ENCODE data around the gene EPB41. TPM values are rescaled to one million over a fixed set of nuclear protein-coding genes. Genes with fewer than 3 reads are reported as not detected.

EPB41 gene
- total and polyA plus RNA-seq, 9 of the 15 experiments (the other 6 are each of a cell fraction or from before 2014, with no cell fraction given) = 3.7 to 213 (median 141) TPM

DNA sequence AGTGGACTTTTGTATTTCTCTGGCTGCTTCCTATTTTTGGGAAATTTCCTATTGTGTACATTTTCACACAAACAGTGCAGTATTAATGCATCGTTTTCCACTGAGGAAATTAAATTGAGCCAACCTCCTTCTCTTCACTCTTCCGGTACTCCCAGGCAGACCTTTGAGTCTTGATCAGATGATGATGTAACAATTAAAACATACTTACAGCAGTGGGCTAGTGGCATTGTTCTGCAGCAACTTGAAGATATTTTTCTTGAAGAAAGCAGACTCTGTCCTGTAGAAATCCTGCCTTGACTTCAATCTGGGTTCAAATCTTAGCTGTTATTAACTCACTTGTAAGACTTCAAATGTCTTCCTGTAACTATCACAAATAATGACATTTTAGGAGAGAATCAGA, 228.3 kb downstream of the EPB41 start:
- ATAC-seq (no peak), FAIRE-seq (no peak), DNase-seq (ENCODE audit: extremely low read depth in 1 of 4, low spot score in 3 of 4) (no peak)
- H3K79me2 ChIP-seq (ENCODE audit: control insufficient read depth, insufficient read depth, low read length) = no peaks in the 10 kb centered on the region
- in situ Hi-C loops (cut with MboI) (no loop called here), intact Hi-C loops (cut with micrococcal nuclease) (no loop called here)
- H3K9me3 ChIP-seq (replicated peaks; ENCODE audit: control insufficient read depth, insufficient read depth, low read depth, low read length) = no peaks in the 10 kb centered on the region
- no peak overlapping the region for H3K4me3 ChIP-seq
- H4K20me1 ChIP-seq (replicated peaks; ENCODE audit: control insufficient read depth, insufficient read depth, low read length) = no peaks in the 10 kb centered on the region
- no peak overlapping the region for H3K9ac ChIP-seq (ENCODE audit: insufficient read depth in 1 of 2, low read depth in 2 of 2, low read length in 2 of 2)
- 78% methylated on average over 2 of the region's 2 CpGs for WGBS (ENCODE audit: insufficient coverage, low coverage, missing lambda C conversion rate)
- no TSS peak for BruUV-seq (replicated peaks)
- H2AFZ ChIP-seq (ENCODE audit: low read depth, low read length) = no peak overlapping the region
- H3K27me3 ChIP-seq (ENCODE audit: control insufficient read depth in 2 of 2, insufficient read depth in 2 of 2, low read length in 2 of 2) = no peaks in the 10 kb centered on the region
- H3K27ac ChIP-seq (ENCODE audit: extremely low read depth, low read depth, low read length) = peak overlapping the region; percentile 20; the same call in 1 of the 3 replicates
- H3K9me1 ChIP-seq (ENCODE audit: control insufficient read depth, insufficient read depth, low read length) = no peaks in the 10 kb centered on the region
- TF ChIP-seq CEBPG (CRISPR knock-in tag; IDR thresholded peaks at IDR 0.05) = no peak
- peak; percentile 36 to 57; a peak in 1 of 4 replicates for TF ChIP-seq CEBPG (tag; conservative IDR thresholded peaks at IDR 0.05 in 1 of 2, IDR thresholded peaks at IDR 0.05 in 1 of 2)
- TF ChIP-seq E2F6 (IDR thresholded peaks at IDR 0.05; ENCODE audit: borderline replicate concordance in 1 of 2, extremely low read depth in 1 of 2, insufficient read depth in 1 of 2, insufficient read length in 1 of 2, low read depth in 1 of 2, low read length in 1 of 2, poor library complexity in 1 of 2, severe bottlenecking in 1 of 2) = no peak
- TF ChIP-seq, protein P1, sequence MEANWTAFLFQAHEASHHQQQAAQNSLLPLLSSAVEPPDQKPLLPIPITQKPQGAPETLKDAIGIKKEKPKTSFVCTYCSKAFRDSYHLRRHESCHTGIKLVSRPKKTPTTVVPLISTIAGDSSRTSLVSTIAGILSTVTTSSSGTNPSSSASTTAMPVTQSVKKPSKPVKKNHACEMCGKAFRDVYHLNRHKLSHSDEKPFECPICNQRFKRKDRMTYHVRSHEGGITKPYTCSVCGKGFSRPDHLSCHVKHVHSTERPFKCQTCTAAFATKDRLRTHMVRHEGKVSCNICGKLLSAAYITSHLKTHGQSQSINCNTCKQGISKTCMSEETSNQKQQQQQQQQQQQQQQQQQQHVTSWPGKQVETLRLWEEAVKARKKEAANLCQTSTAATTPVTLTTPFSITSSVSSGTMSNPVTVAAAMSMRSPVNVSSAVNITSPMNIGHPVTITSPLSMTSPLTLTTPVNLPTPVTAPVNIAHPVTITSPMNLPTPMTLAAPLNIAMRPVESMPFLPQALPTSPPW (CRISPR knock-in tag; IDR thresholded peaks at IDR 0.05) = no peak
- TF ChIP-seq KAT8 (IDR thresholded peaks at IDR 0.05; ENCODE audit: low read depth) = no peak
- TF ChIP-seq, protein P2, sequence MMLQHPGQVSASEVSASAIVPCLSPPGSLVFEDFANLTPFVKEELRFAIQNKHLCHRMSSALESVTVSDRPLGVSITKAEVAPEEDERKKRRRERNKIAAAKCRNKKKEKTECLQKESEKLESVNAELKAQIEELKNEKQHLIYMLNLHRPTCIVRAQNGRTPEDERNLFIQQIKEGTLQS (IDR thresholded peaks at IDR 0.05) = peak; percentile 77
- TF ChIP-seq, protein P2 (CRISPR knock-in tag; conservative IDR thresholded peaks at IDR 0.05) = no peak
- no peak for TF ChIP-seq NUFIP1 (IDR thresholded peaks at IDR 0.05; ENCODE audit: partially characterized antibody)
- ChIA-PET CTCF (ENCODE audit: low intra/inter-chr PET ratio) (interaction anchor here (0.6 kb wide), 1 partner anchor 75 kb away, joined by 3 read pairs; no protein-coding TSS in a partner anchor), POLR2A (interaction anchor here (0.7 to 2.2 kb wide), 7 partner anchors 8 to 60 kb away, joined by 3 to 6 read pairs (median 4); partner anchors contain the start of gene SRSF4)
- no peak overlapping the region for H3K4me2 ChIP-seq (ENCODE audit: insufficient read depth, low read length)
- peaks cover 24% of the 10 kb centered on the region for H3K36me3 ChIP-seq (ENCODE audit: control insufficient read depth, insufficient read depth, low read length)
- H3K4me1 ChIP-seq (replicated peaks in 1 of 2; ENCODE audit: control insufficient read depth in 2 of 2, insufficient read depth in 2 of 2, low read length in 2 of 2) = peaks cover 2 to 4% of the 10 kb centered on the region in 2 experiments; a peak in 3 of 5 replicates
